WTC11 (cell line): ENCODE data around the gene GPR3. TPM values are rescaled to one million over a fixed set of nuclear protein-coding genes. Genes with fewer than 3 reads are reported as not detected.

Experiments
- ATAC-seq: fragments of 200-7000 bp; cut with Tn5 transposase; 2 replicates; pipeline ENCODE4 v1.10.0; 2021; ENCODE audit warnings: mild to moderate bottlenecking, moderate library complexity
- CTCF ChIA-PET: fragments of 300-600 bp; sonication (Branson Sonifier 250); formaldehyde crosslinking; loops from one replicate; lab custom pipeline; 2021; ENCODE audit warnings: antibody characterized with exemption; lab: Charles Lee
- POLR2A ChIA-PET: fragments of 350-600 bp; sonication (Branson Sonifier 250); formaldehyde crosslinking; loops from one replicate; lab custom pipeline; 2021; ENCODE audit warnings: antibody characterized with exemption; lab: Charles Lee
- DNase-seq: peaks from one replicate; pipeline ENCODE4 v3.0.0; 2021; ENCODE audit warnings: low spot score
- H3K27ac Mint-ChIP-seq: 2 replicates; pipeline ENCODE4 v1.8.0; 2021; ENCODE audit warnings: mixed read lengths
- H3K27me3 Mint-ChIP-seq: 2 replicates; pipeline ENCODE4 v1.8.0; 2021; ENCODE audit warnings: low read depth, mild to moderate bottlenecking, moderate library complexity, mixed read lengths
- H3K36me3 Mint-ChIP-seq: 2 replicates; pipeline ENCODE4 v1.8.0; 2021; ENCODE audit warnings: mixed read lengths
- H3K4me1 Mint-ChIP-seq: 2 replicates; pipeline ENCODE4 v1.8.0; 2022; ENCODE audit warnings: mixed read lengths
- H3K4me3 Mint-ChIP-seq: 2 replicates; pipeline ENCODE4 v1.8.0; 2021; ENCODE audit warnings: mild to moderate bottlenecking, moderate library complexity, mixed read lengths
- H3K9me3 Mint-ChIP-seq: 2 replicates; pipeline ENCODE4 v1.8.0; 2021; ENCODE audit warnings: mixed read lengths
- CREB1 ChIP-seq: sonication (generic); formaldehyde crosslinking; IDR thresholded peaks from 2 replicates; pipeline ENCODE4 v1.8.0; 2023; ENCODE audit warnings: mild to moderate bottlenecking, missing genetic modification reagents
- CREM ChIP-seq: sonication (generic); formaldehyde crosslinking; IDR thresholded peaks from 2 replicates; pipeline ENCODE4 v1.8.1; 2022; ENCODE audit warnings: mild to moderate bottlenecking, missing genetic modification reagents, moderate library complexity
- ETV6 ChIP-seq: sonication (generic); formaldehyde crosslinking; IDR thresholded peaks from 2 replicates; pipeline ENCODE4 v1.8.1; 2022; ENCODE audit warnings: mild to moderate bottlenecking, missing genetic modification reagents
- IRF2 ChIP-seq: sonication (generic); formaldehyde crosslinking; IDR thresholded peaks from 2 replicates; pipeline ENCODE4 v1.8.0; 2022; ENCODE audit warnings: low read depth, missing genetic modification reagents, borderline replicate concordance
- MXD4 ChIP-seq: fragments of 250-450 bp; sonication (Bioruptor Pico); IDR thresholded peaks from 2 replicates; pipeline ENCODE4 v1.8.0; 2021; ENCODE audit warnings: mild to moderate bottlenecking, moderate library complexity, borderline replicate concordance
- NFATC4 ChIP-seq: fragments of 250-450 bp; sonication (Bioruptor Pico); IDR thresholded peaks from 2 replicates; pipeline ENCODE4 v1.9.0; 2021; ENCODE audit warnings: mild to moderate bottlenecking
- NR3C1 ChIP-seq: sonication (generic); formaldehyde crosslinking; conservative IDR thresholded peaks from 2 replicates; pipeline ENCODE4 v1.8.1; 2023; ENCODE audit warnings: low read depth, mild to moderate bottlenecking, missing genetic modification reagents
- SOX15 ChIP-seq: fragments of 250-450 bp; sonication (Bioruptor Pico); IDR thresholded peaks from 2 replicates; pipeline ENCODE4 v1.9.0; 2021; ENCODE audit warnings: mild to moderate bottlenecking
- TCF7 ChIP-seq: sonication (generic); formaldehyde crosslinking; IDR thresholded peaks from 2 replicates; pipeline ENCODE4 v1.8.0; 2022; ENCODE audit warnings: mild to moderate bottlenecking, low read depth, missing genetic modification reagents, moderate library complexity
- TP53 ChIP-seq: sonication (generic); formaldehyde crosslinking; IDR thresholded peaks from 2 replicates; pipeline ENCODE4 v1.8.1; 2023; ENCODE audit warnings: mild to moderate bottlenecking, missing genetic modification reagents
- ZNF232 ChIP-seq: sonication (generic); formaldehyde crosslinking; IDR thresholded peaks from 2 replicates; pipeline ENCODE4 v1.8.0; 2022; ENCODE audit warnings: mild to moderate bottlenecking, missing genetic modification reagents
- ZNF416 ChIP-seq: fragments of 250-450 bp; sonication (Bioruptor Pico); IDR thresholded peaks from 2 replicates; pipeline ENCODE4 v1.9.0; 2021; ENCODE audit warnings: mild to moderate bottlenecking, inconsistent platforms
- ZNF671 ChIP-seq: fragments of 250-450 bp; sonication (Bioruptor Pico); IDR thresholded peaks from 2 replicates; pipeline ENCODE4 v1.8.0; 2021; ENCODE audit warnings: mild to moderate bottlenecking
- total RNA-seq: library from RNA; stranded (reverse); gene quantifications from 3 replicates; pipeline ENCODE4 v1.2.3, GENCODE V29; 2021
- TF ChIP-seq, protein P1 (sequence below): sonication (generic); formaldehyde crosslinking; IDR thresholded peaks from 2 replicates; pipeline ENCODE4 v1.8.1; 2023; ENCODE audit warnings: mild to moderate bottlenecking, moderate library complexity, missing genetic modification reagents
- TF ChIP-seq, protein P2 (sequence below): sonication (generic); formaldehyde crosslinking; IDR thresholded peaks from 2 replicates; pipeline ENCODE4 v1.8.0; 2023; ENCODE audit warnings: missing genetic modification reagents, mild to moderate bottlenecking, borderline replicate concordance
- TF ChIP-seq, protein P3 (sequence below): sonication (generic); formaldehyde crosslinking; IDR thresholded peaks from 2 replicates; pipeline ENCODE4 v1.8.0; 2022; ENCODE audit warnings: mild to moderate bottlenecking, missing genetic modification reagents
- TF ChIP-seq, protein P4 (sequence below): sonication (generic); formaldehyde crosslinking; IDR thresholded peaks from 2 replicates; pipeline ENCODE4 v1.8.0; 2023; ENCODE audit warnings: mild to moderate bottlenecking, missing genetic modification reagents
- TF ChIP-seq, protein P5 (sequence below): sonication (generic); formaldehyde crosslinking; IDR thresholded peaks from 2 replicates; pipeline ENCODE4 v1.8.0; 2023; ENCODE audit warnings: missing genetic modification reagents
- TF ChIP-seq, protein P6 (sequence below): sonication (generic); formaldehyde crosslinking; IDR thresholded peaks from 2 replicates; pipeline ENCODE4 v1.8.1; 2022; ENCODE audit warnings: mild to moderate bottlenecking, moderate library complexity, missing genetic modification reagents

GPR3 gene
- total RNA-seq, 1 experiment from 2014 or later, result 12.4 TPM

DNA sequence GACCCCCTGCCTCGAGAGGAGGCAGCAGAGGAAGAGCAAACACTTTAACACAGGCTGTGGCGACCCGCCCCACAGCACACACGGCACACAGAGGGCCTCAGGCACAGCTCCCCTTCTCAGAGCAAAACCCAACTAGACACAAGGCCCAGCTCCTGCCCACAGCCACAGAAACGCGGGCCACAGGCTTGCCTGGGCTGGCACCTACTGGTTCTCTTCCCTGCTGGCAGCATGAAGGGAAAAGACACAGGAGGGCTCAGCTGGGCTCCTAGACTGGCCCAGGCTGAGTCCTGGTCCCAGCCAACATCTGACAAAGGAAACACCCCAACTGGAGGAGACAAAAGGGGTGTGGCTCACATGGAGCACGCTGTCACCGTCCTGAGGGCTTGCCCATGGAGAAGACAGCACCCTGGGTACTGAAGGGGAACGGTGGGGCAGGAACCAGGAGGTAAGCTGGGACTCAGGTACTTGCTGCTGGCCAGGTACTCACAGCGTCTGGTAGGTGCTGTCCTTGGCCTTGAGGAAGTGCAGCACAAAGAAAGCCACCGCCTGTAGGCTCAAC is 12.8 kb upstream of the GPR3 start:
- peaks cover 21% of the 10 kb centered on the region for H3K27me3 Mint-ChIP-seq
- no peaks in the 10 kb centered on the region for H3K9me3 Mint-ChIP-seq
- ATAC-seq (no peak), DNase-seq (no peak)
- no peak overlapping the region for H3K27ac Mint-ChIP-seq
- no peak overlapping the region for H3K4me3 Mint-ChIP-seq
- peaks cover 4% of the 10 kb centered on the region; the same call in 1 of the 2 replicates for H3K4me1 Mint-ChIP-seq
- TF ChIP-seq SOX15, result no peak
- TF ChIP-seq, protein P1, sequence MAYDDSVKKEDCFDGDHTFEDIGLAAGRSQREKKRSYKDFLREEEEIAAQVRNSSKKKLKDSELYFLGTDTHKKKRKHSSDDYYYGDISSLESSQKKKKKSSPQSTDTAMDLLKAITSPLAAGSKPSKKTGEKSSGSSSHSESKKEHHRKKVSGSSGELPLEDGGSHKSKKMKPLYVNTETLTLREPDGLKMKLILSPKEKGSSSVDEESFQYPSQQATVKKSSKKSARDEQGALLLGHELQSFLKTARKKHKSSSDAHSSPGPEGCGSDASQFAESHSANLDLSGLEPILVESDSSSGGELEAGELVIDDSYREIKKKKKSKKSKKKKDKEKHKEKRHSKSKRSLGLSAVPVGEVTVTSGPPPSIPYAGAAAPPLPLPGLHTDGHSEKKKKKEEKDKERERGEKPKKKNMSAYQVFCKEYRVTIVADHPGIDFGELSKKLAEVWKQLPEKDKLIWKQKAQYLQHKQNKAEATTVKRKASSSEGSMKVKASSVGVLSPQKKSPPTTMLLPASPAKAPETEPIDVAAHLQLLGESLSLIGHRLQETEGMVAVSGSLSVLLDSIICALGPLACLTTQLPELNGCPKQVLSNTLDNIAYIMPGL, result no peak
- TF ChIP-seq TP53 (CRISPR knock-in tag), result no peak
- no peak for TF ChIP-seq ETV6 (CRISPR knock-in tag)
- no peaks in the 10 kb centered on the region for H3K36me3 Mint-ChIP-seq
- ChIA-PET CTCF (interaction anchor here (1.0 to 13.1 kb wide), 3 partner anchors 12 to 81 kb away, joined by 3 to 260 read pairs (median 4); partner anchors contain the start of gene MAP3K6), POLR2A (interaction anchor here (0.9 kb wide), 1 partner anchor 13 kb away, joined by 3 read pairs; no protein-coding TSS in a partner anchor)

DNA sequence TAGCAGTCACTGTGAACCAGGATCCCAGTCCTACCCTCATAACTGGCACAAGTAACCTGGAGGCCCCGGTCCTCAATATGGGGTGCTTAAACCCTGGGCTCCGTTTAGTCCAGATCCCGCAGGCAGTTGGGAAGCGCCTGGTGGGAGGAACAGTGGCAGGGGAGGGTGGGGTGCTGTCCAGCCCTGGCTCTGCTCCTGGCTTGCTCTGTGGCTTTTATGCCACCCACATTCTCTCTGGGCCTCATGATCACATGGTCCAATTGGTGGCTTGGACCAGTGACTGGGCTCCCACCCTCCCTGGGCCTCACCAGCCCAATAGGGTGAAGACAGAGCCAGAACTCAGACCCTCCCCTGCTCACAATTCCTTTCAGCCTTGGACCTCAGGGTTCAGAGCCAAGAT is 12.2 kb upstream of the GPR3 start:
- CTCF ChIA-PET, result interaction anchor here (13.1 kb wide), 1 partner anchor 82 kb away, joined by 260 read pairs; no protein-coding TSS in a partner anchor
- Mint-ChIP-seq H3K4me1 (peaks cover 4% of the 10 kb centered on the region; the same call in 1 of the 2 replicates), H3K36me3 (no peaks in the 10 kb centered on the region), H3K9me3 (no peaks in the 10 kb centered on the region), H3K4me3 (no peak overlapping the region)
- no peak for ATAC-seq
- POLR2A ChIA-PET, result no interaction called here
- no peak for TF ChIP-seq ZNF416 (CRISPR knock-in tag)
- TF ChIP-seq, all 79 proteins: peak for 0
- Mint-ChIP-seq H3K27me3 (peaks cover 21% of the 10 kb centered on the region), H3K27ac (no peak overlapping the region)
- DNase-seq, result no peak

DNA sequence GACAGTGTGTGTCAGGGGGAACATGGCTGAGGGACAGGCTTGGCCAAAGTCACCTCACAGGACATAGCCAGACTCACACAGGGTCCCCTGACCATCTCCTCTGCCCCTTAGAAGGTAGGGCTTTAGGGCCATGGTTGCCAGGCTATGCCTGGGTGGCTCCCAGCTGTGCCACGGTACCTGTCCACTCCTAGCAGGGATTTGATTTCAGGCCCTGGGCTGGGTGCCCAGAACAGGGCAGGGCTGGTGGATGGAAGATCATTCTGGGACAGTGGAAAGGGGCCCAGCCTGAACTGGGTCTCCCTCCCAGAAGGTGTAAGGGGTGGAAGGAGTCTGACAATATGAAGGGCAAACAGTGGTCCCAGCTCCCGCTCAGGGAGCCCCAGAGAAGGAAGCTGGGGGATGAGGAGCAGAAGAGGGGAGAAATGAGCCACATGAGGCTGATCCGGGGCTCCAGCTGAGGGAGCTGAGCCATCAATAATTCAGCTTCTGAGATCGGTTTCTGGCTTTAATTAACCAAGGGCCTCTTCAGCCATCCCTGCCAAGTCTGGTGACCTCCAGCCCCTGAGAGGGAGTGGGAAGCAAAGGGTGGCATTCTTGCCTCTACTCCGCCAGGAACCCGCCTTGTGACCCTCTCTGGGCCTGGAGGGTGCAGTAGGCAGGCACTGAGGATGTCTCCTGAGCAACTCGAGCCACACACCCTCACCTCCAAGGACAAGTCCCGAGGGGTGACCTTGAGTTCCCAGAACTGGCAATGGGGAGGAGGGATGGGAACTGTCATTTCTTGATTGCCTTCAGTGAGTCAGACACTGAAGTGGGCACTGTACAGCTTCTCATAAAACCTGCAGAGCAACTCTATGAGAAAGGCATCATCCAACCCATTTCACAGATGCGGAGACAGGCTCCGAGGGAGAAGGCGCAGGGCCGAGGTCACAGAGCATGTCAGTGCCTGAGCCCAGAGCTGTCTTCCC is 11.4 kb upstream of the GPR3 start:
- ATAC-seq (no peak), DNase-seq (no peak)
- Mint-ChIP-seq H3K4me1 (peaks cover 4% of the 10 kb centered on the region; the same call in 1 of the 2 replicates), H3K27ac (no peak overlapping the region), H3K27me3 (peaks cover 24% of the 10 kb centered on the region), H3K9me3 (no peaks in the 10 kb centered on the region), H3K4me3 (0 out of 2 replicates have a peak overlapping the region, but pooled peaks have one; percentile 34), H3K36me3 (no peaks in the 10 kb centered on the region)
- ChIA-PET POLR2A (interaction anchor here (0.5 kb wide), 1 partner anchor 15 kb away, joined by 4 read pairs; no protein-coding TSS in a partner anchor), CTCF (interaction anchor here (1.0 to 13.1 kb wide), 8 partner anchors 10 to 336 kb away, joined by 4 to 260 read pairs (median 17); partner anchors contain the start of genes GPR3 and MAP3K6)
- no peak for TF ChIP-seq IRF2
- no peak for TF ChIP-seq CREM
- no peak for TF ChIP-seq ZNF232 (CRISPR knock-in tag)
- TF ChIP-seq, protein P2, sequence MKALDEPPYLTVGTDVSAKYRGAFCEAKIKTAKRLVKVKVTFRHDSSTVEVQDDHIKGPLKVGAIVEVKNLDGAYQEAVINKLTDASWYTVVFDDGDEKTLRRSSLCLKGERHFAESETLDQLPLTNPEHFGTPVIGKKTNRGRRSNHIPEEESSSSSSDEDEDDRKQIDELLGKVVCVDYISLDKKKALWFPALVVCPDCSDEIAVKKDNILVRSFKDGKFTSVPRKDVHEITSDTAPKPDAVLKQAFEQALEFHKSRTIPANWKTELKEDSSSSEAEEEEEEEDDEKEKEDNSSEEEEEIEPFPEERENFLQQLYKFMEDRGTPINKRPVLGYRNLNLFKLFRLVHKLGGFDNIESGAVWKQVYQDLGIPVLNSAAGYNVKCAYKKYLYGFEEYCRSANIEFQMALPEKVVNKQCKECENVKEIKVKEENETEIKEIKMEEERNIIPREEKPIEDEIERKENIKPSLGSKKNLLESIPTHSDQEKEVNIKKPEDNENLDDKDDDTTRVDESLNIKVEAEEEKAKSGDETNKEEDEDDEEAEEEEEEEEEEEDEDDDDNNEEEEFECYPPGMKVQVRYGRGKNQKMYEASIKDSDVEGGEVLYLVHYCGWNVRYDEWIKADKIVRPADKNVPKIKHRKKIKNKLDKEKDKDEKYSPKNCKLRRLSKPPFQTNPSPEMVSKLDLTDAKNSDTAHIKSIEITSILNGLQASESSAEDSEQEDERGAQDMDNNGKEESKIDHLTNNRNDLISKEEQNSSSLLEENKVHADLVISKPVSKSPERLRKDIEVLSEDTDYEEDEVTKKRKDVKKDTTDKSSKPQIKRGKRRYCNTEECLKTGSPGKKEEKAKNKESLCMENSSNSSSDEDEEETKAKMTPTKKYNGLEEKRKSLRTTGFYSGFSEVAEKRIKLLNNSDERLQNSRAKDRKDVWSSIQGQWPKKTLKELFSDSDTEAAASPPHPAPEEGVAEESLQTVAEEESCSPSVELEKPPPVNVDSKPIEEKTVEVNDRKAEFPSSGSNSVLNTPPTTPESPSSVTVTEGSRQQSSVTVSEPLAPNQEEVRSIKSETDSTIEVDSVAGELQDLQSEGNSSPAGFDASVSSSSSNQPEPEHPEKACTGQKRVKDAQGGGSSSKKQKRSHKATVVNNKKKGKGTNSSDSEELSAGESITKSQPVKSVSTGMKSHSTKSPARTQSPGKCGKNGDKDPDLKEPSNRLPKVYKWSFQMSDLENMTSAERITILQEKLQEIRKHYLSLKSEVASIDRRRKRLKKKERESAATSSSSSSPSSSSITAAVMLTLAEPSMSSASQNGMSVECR (CRISPR knock-in tag), result no peak
- TF ChIP-seq ETV6 (CRISPR knock-in tag), result no peak
- TF ChIP-seq, protein P3, sequence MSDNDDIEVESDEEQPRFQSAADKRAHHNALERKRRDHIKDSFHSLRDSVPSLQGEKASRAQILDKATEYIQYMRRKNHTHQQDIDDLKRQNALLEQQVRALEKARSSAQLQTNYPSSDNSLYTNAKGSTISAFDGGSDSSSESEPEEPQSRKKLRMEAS (CRISPR knock-in tag), result no peak
- TF ChIP-seq, protein P4, sequence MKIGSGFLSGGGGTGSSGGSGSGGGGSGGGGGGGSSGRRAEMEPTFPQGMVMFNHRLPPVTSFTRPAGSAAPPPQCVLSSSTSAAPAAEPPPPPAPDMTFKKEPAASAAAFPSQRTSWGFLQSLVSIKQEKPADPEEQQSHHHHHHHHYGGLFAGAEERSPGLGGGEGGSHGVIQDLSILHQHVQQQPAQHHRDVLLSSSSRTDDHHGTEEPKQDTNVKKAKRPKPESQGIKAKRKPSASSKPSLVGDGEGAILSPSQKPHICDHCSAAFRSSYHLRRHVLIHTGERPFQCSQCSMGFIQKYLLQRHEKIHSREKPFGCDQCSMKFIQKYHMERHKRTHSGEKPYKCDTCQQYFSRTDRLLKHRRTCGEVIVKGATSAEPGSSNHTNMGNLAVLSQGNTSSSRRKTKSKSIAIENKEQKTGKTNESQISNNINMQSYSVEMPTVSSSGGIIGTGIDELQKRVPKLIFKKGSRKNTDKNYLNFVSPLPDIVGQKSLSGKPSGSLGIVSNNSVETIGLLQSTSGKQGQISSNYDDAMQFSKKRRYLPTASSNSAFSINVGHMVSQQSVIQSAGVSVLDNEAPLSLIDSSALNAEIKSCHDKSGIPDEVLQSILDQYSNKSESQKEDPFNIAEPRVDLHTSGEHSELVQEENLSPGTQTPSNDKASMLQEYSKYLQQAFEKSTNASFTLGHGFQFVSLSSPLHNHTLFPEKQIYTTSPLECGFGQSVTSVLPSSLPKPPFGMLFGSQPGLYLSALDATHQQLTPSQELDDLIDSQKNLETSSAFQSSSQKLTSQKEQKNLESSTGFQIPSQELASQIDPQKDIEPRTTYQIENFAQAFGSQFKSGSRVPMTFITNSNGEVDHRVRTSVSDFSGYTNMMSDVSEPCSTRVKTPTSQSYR (CRISPR knock-in tag), result no peak
- no peak for TF ChIP-seq CREB1 (CRISPR knock-in tag)
- no peak for TF ChIP-seq NR3C1 (CRISPR knock-in tag)
- no peak for TF ChIP-seq TCF7 (CRISPR knock-in tag)
- TF ChIP-seq, protein P5, sequence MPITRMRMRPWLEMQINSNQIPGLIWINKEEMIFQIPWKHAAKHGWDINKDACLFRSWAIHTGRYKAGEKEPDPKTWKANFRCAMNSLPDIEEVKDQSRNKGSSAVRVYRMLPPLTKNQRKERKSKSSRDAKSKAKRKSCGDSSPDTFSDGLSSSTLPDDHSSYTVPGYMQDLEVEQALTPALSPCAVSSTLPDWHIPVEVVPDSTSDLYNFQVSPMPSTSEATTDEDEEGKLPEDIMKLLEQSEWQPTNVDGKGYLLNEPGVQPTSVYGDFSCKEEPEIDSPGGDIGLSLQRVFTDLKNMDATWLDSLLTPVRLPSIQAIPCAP (CRISPR knock-in tag), result no peak
- no peak for TF ChIP-seq ZNF671 (CRISPR knock-in tag)
- TF ChIP-seq, protein P6, sequence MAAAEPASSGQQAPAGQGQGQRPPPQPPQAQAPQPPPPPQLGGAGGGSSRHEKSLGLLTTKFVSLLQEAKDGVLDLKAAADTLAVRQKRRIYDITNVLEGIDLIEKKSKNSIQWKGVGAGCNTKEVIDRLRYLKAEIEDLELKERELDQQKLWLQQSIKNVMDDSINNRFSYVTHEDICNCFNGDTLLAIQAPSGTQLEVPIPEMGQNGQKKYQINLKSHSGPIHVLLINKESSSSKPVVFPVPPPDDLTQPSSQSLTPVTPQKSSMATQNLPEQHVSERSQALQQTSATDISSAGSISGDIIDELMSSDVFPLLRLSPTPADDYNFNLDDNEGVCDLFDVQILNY (CRISPR knock-in tag), result no peak
- TF ChIP-seq NFATC4 (CRISPR knock-in tag), result no peak
- TF ChIP-seq MXD4 (CRISPR knock-in tag), result no peak
